ENCODE measurements around the gene TNPO2. TPM values are rescaled to one million over a fixed set of nuclear protein-coding genes. Genes with fewer than 3 reads are reported as not detected.

TNPO2 gene
- polyA plus RNA-seq, 3 donors: 14.3 to 36.9 (median 21.9) TPM

- no peak overlapping the region for H3K27ac ChIP-seq (ENCODE audit: low read depth, low read length)
- WGBS, 3 donors: 40 to 49% (median 43%) methylated on average over 12 of the region's 12 CpGs
Measured at GRCh38 chr19:12665671-12666264, 58.0 kb downstream of the TNPO2 start.

DNA sequence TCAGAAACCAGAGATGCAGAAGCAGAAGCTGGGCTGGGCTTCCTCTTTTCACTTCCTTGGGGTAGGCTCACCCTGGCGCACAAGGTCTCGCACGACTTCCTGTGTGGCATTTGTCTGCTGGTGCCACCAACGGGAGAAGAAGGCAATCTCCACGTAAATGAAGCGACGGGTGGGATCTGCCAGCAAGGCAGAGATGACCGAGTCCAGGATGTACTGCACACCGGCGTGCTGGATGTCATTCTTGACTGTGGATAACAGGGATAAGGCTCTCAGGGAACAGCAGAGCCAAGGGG, 58.5 kb downstream of the TNPO2 start:
- WGBS, 3 donors: 54 to 78% (median 54%) methylated on average over 10 of the region's 10 CpGs
- no peak overlapping the region for H3K27ac ChIP-seq (ENCODE audit: low read depth, low read length)

DNA sequence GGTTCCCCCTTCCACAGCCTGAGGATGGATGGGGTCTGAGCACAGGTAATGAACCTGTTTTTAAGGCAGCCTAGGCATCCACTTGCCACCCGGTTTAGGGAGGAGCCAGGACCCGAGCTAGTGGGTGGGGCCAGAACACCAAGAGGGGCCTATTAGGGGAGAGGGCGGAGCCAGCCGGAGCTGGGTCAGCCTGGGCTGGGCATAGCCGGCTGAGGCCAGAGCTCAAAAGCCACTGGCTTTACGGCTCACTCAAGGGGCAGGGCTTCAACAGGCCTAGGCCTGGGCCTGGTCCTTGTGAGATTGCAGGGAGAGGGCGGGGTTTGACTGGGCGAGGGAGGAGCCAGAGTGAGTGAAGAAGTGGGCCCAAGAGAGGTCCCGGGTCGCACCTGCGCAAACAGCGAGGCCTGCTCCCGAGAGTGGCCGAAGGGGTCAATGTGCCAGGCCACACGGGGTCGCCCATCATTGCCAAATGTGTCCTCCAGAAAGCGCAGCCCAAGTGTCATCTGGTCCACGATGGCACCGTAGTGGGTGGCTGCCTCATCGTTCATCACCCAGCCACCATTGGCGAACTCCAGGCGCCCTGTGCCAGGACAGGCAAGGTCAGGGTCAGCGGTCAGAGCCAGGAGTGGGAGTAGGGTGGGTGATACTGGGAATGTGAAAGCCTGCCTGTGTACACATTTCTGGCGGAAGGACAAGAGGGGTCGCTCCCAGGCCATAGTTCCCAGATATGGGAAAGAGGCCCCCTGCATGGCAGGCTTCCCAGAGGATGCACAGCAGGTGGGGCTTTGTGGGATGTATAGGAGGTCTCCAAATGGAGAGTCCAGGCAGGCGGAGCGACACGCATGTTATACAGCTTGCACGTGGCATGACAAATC, 59.1 kb downstream of the TNPO2 start:
- H3K27ac ChIP-seq (ENCODE audit: low read depth, low read length): no peak overlapping the region
- 80 to 87% (median 83%) methylated on average over 29 of the region's 29 CpGs for WGBS, 3 donors

GRCh38 chr19:12660980-12661379, 62.8 kb downstream of the TNPO2 start:
- WGBS, 3 donors: 92 to 94% (median 93%) methylated on average over 12 of the region's 12 CpGs
- H3K27ac ChIP-seq (ENCODE audit: low read depth, low read length): no peak overlapping the region

DNA sequence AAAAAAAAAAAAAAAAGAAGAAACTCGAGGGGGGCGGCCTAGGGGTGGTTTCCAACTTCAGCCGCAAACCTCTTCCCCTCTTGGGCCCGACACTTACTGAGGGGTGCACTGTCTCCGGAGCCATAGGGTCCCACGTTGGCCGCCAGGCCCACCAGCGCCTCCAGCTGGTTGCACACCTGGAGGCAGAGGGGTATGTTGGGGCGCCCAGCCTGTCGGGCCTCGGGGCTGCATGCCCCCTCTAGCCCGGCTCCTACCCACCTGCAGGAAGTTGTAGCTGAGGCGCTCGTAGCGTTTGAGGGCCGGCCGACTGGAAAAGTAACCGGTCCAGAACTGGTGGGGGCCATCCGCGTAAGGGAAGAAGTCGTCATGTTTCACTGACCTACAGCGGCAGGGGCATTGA, 65.8 kb downstream of the TNPO2 start:
- 95 to 96% (median 96%) methylated on average over 22 of the region's 22 CpGs for WGBS, 3 donors
- no peak overlapping the region for H3K27ac ChIP-seq (ENCODE audit: low read depth, low read length)

GRCh38 chr19:12656899-12657571, 66.7 kb downstream of the TNPO2 start:
- WGBS, 3 donors: 63 to 79% (median 74%) methylated on average over 46 to 50 of the region's 50 CpGs
- H3K27ac ChIP-seq (ENCODE audit: low read depth, low read length): no peak overlapping the region

- H3K27ac ChIP-seq (ENCODE audit: low read depth, low read length): no peak overlapping the region
- WGBS, 3 donors: 92 to 97% (median 95%) methylated on average over 8 of the region's 8 CpGs
Measured at GRCh38 chr19:12655546-12655945, 68.2 kb downstream of the TNPO2 start.

- 89 to 95% (median 92%) methylated on average over 6 of the region's 6 CpGs for WGBS, 3 donors
- no peak overlapping the region for H3K27ac ChIP-seq (ENCODE audit: low read depth, low read length)
Measured at GRCh38 chr19:12652219-12652618, 71.5 kb downstream of the TNPO2 start.

GRCh38 chr19:12649941-12650340, 73.8 kb downstream of the TNPO2 start:
- 93 to 97% (median 96%) methylated on average over 10 of the region's 10 CpGs for WGBS, 3 donors
- H3K27ac ChIP-seq (ENCODE audit: low read depth, low read length): no peak overlapping the region

Other genes starting within 250 kb of the TNPO2 start
- under 1 TPM; 0.34 to 0.79 (median 0.49) TPM for gene ZNF709, start 239.1 kb downstream of the TNPO2 start, polyA plus RNA-seq
- gene ZNF564, start 172.4 kb downstream of the TNPO2 start, polyA plus RNA-seq: 1 to 10 TPM; 1.7 to 4.3 (median 3.2) TPM
- gene ZNF490, start 113.1 kb downstream of the TNPO2 start, polyA plus RNA-seq: under 1 TPM; 0.45 to 0.55 (median 0.51) TPM
- gene ZNF791, start 113.0 kb downstream of the TNPO2 start, polyA plus RNA-seq: 1 to 10 TPM; 4.0 to 7.6 (median 4.4) TPM
- gene MAN2B1, start 57.2 kb downstream of the TNPO2 start, polyA plus RNA-seq: 10 to 100 TPM; 26.7 to 68.3 (median 44.5) TPM
- gene WDR83, start 57.1 kb downstream of the TNPO2 start, polyA plus RNA-seq: 10 to 100 TPM; 11.0 to 16.3 (median 11.8) TPM
- gene DHPS, start 42.1 kb downstream of the TNPO2 start, polyA plus RNA-seq: 10 to 100 TPM; 55.8 to 69.6 (median 68.3) TPM
- gene GNG14, start 35.9 kb downstream of the TNPO2 start, polyA plus RNA-seq: not detected
- gene FBXW9, start 27.3 kb downstream of the TNPO2 start, polyA plus RNA-seq: 1 to 10 TPM; 3.9 to 7.4 (median 6.6) TPM
- gene TRIR, start 10.8 kb upstream of the TNPO2 start, polyA plus RNA-seq: 100 to 1,000 TPM; 143 to 267 (median 219) TPM
- gene GET3, start 13.6 kb upstream of the TNPO2 start, polyA plus RNA-seq: 10 to 100 TPM; 50.9 to 94.1 (median 93.1) TPM
- gene BEST2, start 27.9 kb upstream of the TNPO2 start, polyA plus RNA-seq: under 1 TPM in 1 of 3 donors, not detected in 2; 0.07 TPM
- gene HOOK2, start 51.6 kb upstream of the TNPO2 start, polyA plus RNA-seq: 100 to 1,000 TPM in 1 of 3 donors, 10 to 100 TPM in 2; 41.1 to 210 (median 57.2) TPM
- 1,000 to 10,000 TPM in 2 of 3 donors, 100 to 1,000 TPM in 1; 120 to 1,553 (median 1,136) TPM for gene JUNB, start 67.6 kb upstream of the TNPO2 start, polyA plus RNA-seq
- 100 to 1,000 TPM; 159 to 386 (median 207) TPM for gene PRDX2, start 77.9 kb upstream of the TNPO2 start, polyA plus RNA-seq
- 1 to 10 TPM in 1 of 3 donors, under 1 TPM in 2; 0.38 to 1.8 (median 0.52) TPM for gene THSD8, start 78.1 kb upstream of the TNPO2 start, polyA plus RNA-seq
- 1 to 10 TPM; 3.3 to 6.4 (median 5.6) TPM for gene RNASEH2A, start 82.7 kb upstream of the TNPO2 start, polyA plus RNA-seq
- gene RTBDN, start 110.6 kb upstream of the TNPO2 start, polyA plus RNA-seq: under 1 TPM in 2 of 3 donors, not detected in 1; 0.10 to 0.46 TPM
- gene MAST1, start 114.6 kb upstream of the TNPO2 start, polyA plus RNA-seq: 1 to 10 TPM in 1 of 3 donors, under 1 TPM in 1, not detected in 1; 0.18 to 2.3 TPM
- gene DNASE2, start 157.5 kb upstream of the TNPO2 start, polyA plus RNA-seq: 10 to 100 TPM; 15.6 to 29.0 (median 28.1) TPM
- gene KLF1, start 163.3 kb upstream of the TNPO2 start, polyA plus RNA-seq: under 1 TPM in 2 of 3 donors, not detected in 1; 0.04 to 0.07 TPM
- 10 to 100 TPM; 27.2 to 73.8 (median 27.3) TPM for gene GCDH, start 167.2 kb upstream of the TNPO2 start, polyA plus RNA-seq
- 1 to 10 TPM in 1 of 3 donors, under 1 TPM in 1, not detected in 1; 0.05 to 1.2 TPM for gene SYCE2, start 195.4 kb upstream of the TNPO2 start, polyA plus RNA-seq
- gene FARSA, start 209.8 kb upstream of the TNPO2 start, polyA plus RNA-seq: 10 to 100 TPM; 34.0 to 47.6 (median 35.0) TPM
- 100 to 1,000 TPM; 215 to 433 (median 312) TPM for gene CALR, start 214.7 kb upstream of the TNPO2 start, polyA plus RNA-seq
- gene RAD23A, start 221.9 kb upstream of the TNPO2 start, polyA plus RNA-seq: 100 to 1,000 TPM in 2 of 3 donors, 10 to 100 TPM in 1; 58.1 to 159 (median 133) TPM
- 10 to 100 TPM; 34.2 to 51.5 (median 38.2) TPM for gene GADD45GIP1, start 233.3 kb upstream of the TNPO2 start, polyA plus RNA-seq
- gene DAND5, start 245.6 kb upstream of the TNPO2 start, polyA plus RNA-seq: under 1 TPM; 0.04 to 0.11 (median 0.05) TPM

Data from adipose tissue (tissue), 3 donors.